Testis (tissue), 2 donors: ENCODE data around the gene EFNB2.

Experiments used
- CTCF ChIP-seq, 3 experiments: fragments of 450-650 bp in 2 of 3; fragments of 200-600 bp in 1 of 3; sonication (generic) in 1 of 3; IDR thresholded peaks; one replicate each; pipeline ENCODE4 v1.5.1; 2016 to 2019; ENCODE audit warnings: antibody characterized with exemption in 3 of 3, mild to moderate bottlenecking in 2 of 3, moderate library complexity in 1 of 3
- POLR2A ChIP-seq: fragments of 450-650 bp; IDR thresholded peaks from one replicate; pipeline ENCODE4 v1.6.1; 2017; ENCODE audit warnings: antibody characterized with exemption, mild to moderate bottlenecking, moderate library complexity

- TF ChIP-seq CTCF (IDR thresholded peaks at IDR 0.05), result no peak
- TF ChIP-seq POLR2A, result no peak
Measured at GRCh38 chr13:106565127-106565775, 29.8 kb upstream of the EFNB2 start.
